ENCODE results near the gene DHX8.

The DHX8 gene

GRCh38 chr17:43548689-43549379, 65.1 kb downstream of the DHX8 start:
- TF ChIP-seq CTCF (IDR thresholded peaks at IDR 0.05; ENCODE audit: insufficient read depth, low read depth, low read length, missing control alignments): no peak
- DNase-seq (ENCODE audit: low read depth): peak; percentile 80
- H3K4me3 ChIP-seq (ENCODE audit: low read length): no peak overlapping the region

DNA sequence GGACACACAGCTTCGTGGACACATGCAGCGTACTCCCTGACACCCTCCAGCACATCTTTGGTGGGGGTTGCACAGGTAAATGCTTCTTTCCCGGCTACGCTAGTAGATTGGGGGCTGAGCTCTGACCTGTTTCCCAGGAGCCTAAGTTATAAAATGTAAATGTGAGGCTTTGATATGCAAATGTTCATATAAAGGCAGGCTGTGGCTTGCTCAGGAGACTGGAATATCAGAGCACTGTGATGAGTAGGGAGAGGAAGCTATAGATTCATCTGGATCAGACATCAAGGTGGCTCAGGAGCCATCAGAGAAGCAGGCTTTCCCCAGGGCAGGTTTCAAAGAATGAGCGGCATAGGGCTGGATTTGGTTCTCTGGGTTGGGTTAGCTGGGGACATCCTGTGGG, 65.7 kb downstream of the DHX8 start:
- peak; percentile 79 for DNase-seq (ENCODE audit: low read depth)
- no peak for TF ChIP-seq CTCF (IDR thresholded peaks at IDR 0.05; ENCODE audit: insufficient read depth, low read depth, low read length, missing control alignments)
- H3K4me3 ChIP-seq (ENCODE audit: low read length): no peak overlapping the region

GRCh38 chr17:43550754-43551153, 67.0 kb downstream of the DHX8 start:
- DNase-seq (ENCODE audit: low read depth): no peak
- no peak for TF ChIP-seq CTCF (IDR thresholded peaks at IDR 0.05; ENCODE audit: insufficient read depth, low read depth, low read length, missing control alignments)
- H3K4me3 ChIP-seq (ENCODE audit: low read length): no peak overlapping the region

DNA sequence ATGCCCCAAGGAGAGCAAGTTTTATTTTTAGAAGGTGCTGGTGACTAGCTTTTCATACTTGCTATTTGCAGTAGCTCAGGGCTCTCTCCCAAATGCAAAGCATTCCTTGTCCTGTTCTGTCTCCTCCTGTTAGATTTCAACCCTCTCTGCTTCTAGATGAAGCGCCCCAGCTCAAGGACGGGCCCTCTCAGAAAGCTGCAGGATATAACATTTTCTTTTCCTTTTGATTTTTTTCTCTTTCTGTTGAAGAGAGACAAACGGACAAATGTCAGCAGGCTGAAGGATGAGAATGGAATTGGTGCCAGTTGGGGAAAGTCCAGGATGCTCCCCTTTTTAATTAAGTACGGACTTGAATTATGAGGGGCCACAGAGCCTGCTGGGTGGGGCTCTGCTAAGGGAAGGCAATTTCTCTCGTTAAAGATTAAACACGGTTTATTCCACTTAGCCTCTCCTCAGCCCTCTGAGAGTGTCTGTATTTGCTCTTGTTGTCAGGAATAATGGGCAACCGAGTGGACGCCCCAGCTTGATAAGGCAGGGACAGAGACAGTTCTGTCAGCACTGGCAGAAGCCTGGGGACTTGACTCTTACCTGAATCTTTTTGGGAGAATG, 68.6 kb downstream of the DHX8 start:
- DNase-seq (ENCODE audit: low read depth): no peak
- no peak for TF ChIP-seq CTCF (IDR thresholded peaks at IDR 0.05; ENCODE audit: insufficient read depth, low read depth, low read length, missing control alignments)
- no peak overlapping the region for H3K4me3 ChIP-seq (ENCODE audit: low read length)

DNA sequence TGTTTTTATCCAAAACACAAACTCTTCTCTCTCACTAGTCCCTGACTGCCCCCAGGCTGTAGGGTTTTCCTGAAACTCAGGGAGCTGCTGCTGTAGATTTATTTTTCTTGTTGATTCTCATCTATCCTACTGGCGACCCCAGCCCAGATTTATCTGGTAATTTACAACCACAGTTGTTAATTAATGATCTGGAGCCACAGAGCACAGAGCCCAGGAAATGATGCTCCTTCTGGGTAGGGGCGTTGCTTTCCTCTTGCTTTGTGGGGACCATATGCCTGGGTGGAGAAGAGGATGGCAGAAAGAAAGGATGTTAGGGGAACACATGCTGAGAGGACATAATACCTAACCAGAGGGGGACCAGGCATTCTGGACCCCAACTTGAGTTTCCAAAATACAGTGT, 69.8 kb downstream of the DHX8 start:
- no peak overlapping the region for H3K4me3 ChIP-seq (ENCODE audit: low read length)
- DNase-seq (ENCODE audit: low read depth): no peak
- no peak for TF ChIP-seq CTCF (IDR thresholded peaks at IDR 0.05; ENCODE audit: insufficient read depth, low read depth, low read length, missing control alignments)

DNA sequence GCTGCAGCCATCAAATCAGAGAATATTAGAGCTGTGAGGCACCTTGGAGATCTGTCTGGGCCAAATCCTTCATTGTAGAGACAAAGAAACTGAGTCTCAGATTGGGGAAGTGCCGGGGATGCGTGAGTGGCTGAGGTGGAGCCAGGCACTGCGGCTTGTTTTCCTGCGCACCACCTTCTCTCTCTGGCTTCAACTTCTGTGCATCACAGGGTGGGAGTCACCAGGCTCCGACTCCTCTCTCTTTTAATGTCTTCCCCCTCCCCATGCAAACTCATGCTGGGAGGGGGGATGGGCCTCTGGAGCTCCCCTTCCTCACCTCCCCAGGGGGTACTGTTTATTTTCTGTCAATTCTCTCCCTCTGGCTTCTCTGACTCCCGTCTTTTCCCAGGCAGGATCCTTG, 71.1 kb downstream of the DHX8 start:
- no peak overlapping the region for H3K4me3 ChIP-seq (ENCODE audit: low read length)
- no peak for TF ChIP-seq CTCF (IDR thresholded peaks at IDR 0.05; ENCODE audit: insufficient read depth, low read depth, low read length, missing control alignments)
- DNase-seq (ENCODE audit: low read depth): no peak

GRCh38 chr17:43556292-43556691, 72.5 kb downstream of the DHX8 start:
- peak; percentile 76 for DNase-seq (ENCODE audit: low read depth)
- H3K4me3 ChIP-seq (ENCODE audit: low read length): no peak overlapping the region
- no peak for TF ChIP-seq CTCF (IDR thresholded peaks at IDR 0.05; ENCODE audit: insufficient read depth, low read depth, low read length, missing control alignments)
